HCT116 (cell line): ENCODE results near the gene LDHD. TPM values are rescaled to one million over a fixed set of nuclear protein-coding genes. Genes with fewer than 3 reads are reported as not detected.

Source experiments
- ATAC-seq: fragments of 200-7000 bp; cut with Tn5 transposase; 2 replicates; pipeline ENCODE4 v1.9.1; 2020; ENCODE audit warnings: mild to moderate bottlenecking, moderate library complexity
- BruUV-seq: library from RNA; stranded (reverse); fragments of 400-500 nt; replicated peaks from 2 replicates; lab custom pipeline; 2021; lab: Mats Ljungman, UMichigan
- CTCF ChIA-PET: fragments of 300-600 bp; sonication (Branson Sonifier 250); formaldehyde crosslinking; loops from one replicate; lab custom pipeline; 2021; ENCODE audit warnings: antibody characterized with exemption; lab: Charles Lee
- POLR2A ChIA-PET: fragments of 300-600, 350-600 bp; sonication (Branson Sonifier 250); formaldehyde crosslinking; loops from one replicate; lab custom pipeline; 2021; ENCODE audit warnings: antibody characterized with exemption; lab: Charles Lee
- RAD21 ChIA-PET, 2 experiments: fragments of 300-600 bp; sonication (Branson Sonifier 250); formaldehyde crosslinking; loops; one replicate each; lab custom pipeline; 2023; ENCODE audit warnings: low total read pairs in 2 of 2; ENCODE audit not compliant: uncharacterized antibody in 2 of 2, unreplicated experiment in 2 of 2, low non-redundant PET in 1 of 2; lab: Charles Lee
- DNase-seq: peaks from one replicate; pipeline ENCODE4 v3.0.0-alpha.2; 2010; ENCODE audit warnings: low read depth, low spot score
- H2AFZ ChIP-seq: fragments of 200-600 bp; shearing (Covaris generic), sonication (generic); 2 replicates; pipeline ENCODE4 v1.6.1; 2017; ENCODE audit warnings: low read depth, mixed run types, mixed read lengths, antibody characterized with exemption, low read length; ENCODE audit not compliant: poor library complexity, severe bottlenecking
- H3K27ac ChIP-seq: 2 replicates; pipeline ENCODE4 v1.5.1; 2012; ENCODE audit warnings: low read depth, low read length
- H3K27me3 ChIP-seq: fragments of 200-600 bp; sonication (generic); 2 replicates; pipeline ENCODE4 v1.6.1; 2016; ENCODE audit warnings: mixed run types, low read length, mixed read lengths; ENCODE audit not compliant: insufficient read depth
- H3K36me3 ChIP-seq, 2 experiments: fragments of 200-500 bp in 1 of 2; fragments of 200-600 bp in 1 of 2; sonication (Bioruptor generic) in 1 of 2; sonication (generic) in 1 of 2; 2 replicates each; pipeline versions ENCODE4 v1.5.1 to v1.6.1; 2014 to 2016; ENCODE audit warnings: low read length in 2 of 2, inconsistent platforms in 1 of 2, mixed read lengths in 1 of 2, mixed run types in 1 of 2; ENCODE audit not compliant: insufficient read depth in 2 of 2, control insufficient read depth in 1 of 2
- H3K4me1 ChIP-seq, 2 experiments: fragments of 200-600 bp in 1 of 2; sonication (generic) in 1 of 2; 2 replicates each; pipeline versions ENCODE4 v1.5.1 to v1.6.1; 2012 to 2017; ENCODE audit warnings: low read length in 2 of 2, inconsistent platforms in 1 of 2, mild to moderate bottlenecking in 1 of 2, mixed read lengths in 1 of 2, mixed run types in 1 of 2, moderate library complexity in 1 of 2; ENCODE audit not compliant: insufficient read depth in 2 of 2, control insufficient read depth in 1 of 2
- H3K4me2 ChIP-seq: fragments of 200-600 bp; sonication (generic); 2 replicates; pipeline ENCODE4 v1.6.1; 2017; ENCODE audit warnings: mixed run types, low read length, mixed read lengths
- H3K4me3 ChIP-seq, 2 experiments: fragments of 200-600 bp in 1 of 2; sonication (generic) in 1 of 2; replicated peaks in 1 of 2; 2 replicates each; pipeline ENCODE4 v1.5.1; 2011 to 2016; ENCODE audit warnings: low read length in 2 of 2, control low read depth in 1 of 2, low read depth in 1 of 2, mild to moderate bottlenecking in 1 of 2, mixed read lengths in 1 of 2, mixed run types in 1 of 2
- H3K79me2 ChIP-seq: fragments of 200-600 bp; sonication (generic); 2 replicates; pipeline ENCODE4 v1.6.1; 2017; ENCODE audit warnings: mild to moderate bottlenecking, mixed run types, low read length, moderate library complexity, mixed read lengths; ENCODE audit not compliant: insufficient read depth
- H3K9ac ChIP-seq: fragments of 200-600 bp; sonication (generic); 2 replicates; pipeline ENCODE4 v1.6.1; 2016; ENCODE audit warnings: low read length, mixed read lengths
- H3K9me2 ChIP-seq: fragments of 200-600 bp; sonication (generic), shearing (Covaris generic); 2 replicates; pipeline ENCODE4 v1.6.1; 2017; ENCODE audit warnings: mixed run types, mild to moderate bottlenecking, moderate library complexity; ENCODE audit not compliant: insufficient read depth
- H3K9me3 ChIP-seq, 2 experiments: fragments of 200-500 bp in 1 of 2; fragments of 200-600 bp in 1 of 2; sonication (Bioruptor generic) in 1 of 2; sonication (generic) in 1 of 2; 2 replicates each; pipeline ENCODE4 v1.6.1; 2014 to 2017; ENCODE audit warnings: low read length in 2 of 2, mixed read lengths in 2 of 2, inconsistent platforms in 1 of 2, low read depth in 1 of 2, mild to moderate bottlenecking in 1 of 2, mixed run types in 1 of 2, moderate library complexity in 1 of 2; ENCODE audit not compliant: control insufficient read depth in 1 of 2, insufficient read depth in 1 of 2
- H4K20me1 ChIP-seq: fragments of 200-600 bp; sonication (generic), shearing (Covaris generic); 2 replicates; pipeline ENCODE4 v1.6.1; 2017; ENCODE audit warnings: mixed run types, mild to moderate bottlenecking, moderate library complexity; ENCODE audit not compliant: insufficient read depth
- CBX3 ChIP-seq: IDR thresholded peaks from 2 replicates; pipeline ENCODE4 v1.6.1; 2012; ENCODE audit warnings: low read depth
- CEBPB ChIP-seq: IDR thresholded peaks from 2 replicates; pipeline ENCODE4 v1.6.1; 2012; ENCODE audit warnings: low read depth
- FOSL1 ChIP-seq: IDR thresholded peaks from 2 replicates; pipeline ENCODE4 v1.6.1; 2012; ENCODE audit warnings: low read depth
- JUND ChIP-seq: IDR thresholded peaks from 2 replicates; pipeline ENCODE4 v1.6.1; 2012
- MAX ChIP-seq: IDR thresholded peaks from 2 replicates; pipeline ENCODE4 v1.6.1; 2012
- REST ChIP-seq: IDR thresholded peaks from 2 replicates; pipeline ENCODE4 v1.6.1; 2012; ENCODE audit warnings: low read depth
- SP1 ChIP-seq: IDR thresholded peaks from 2 replicates; pipeline ENCODE4 v1.6.1; 2012; ENCODE audit warnings: low read depth
- ZBTB33 ChIP-seq: IDR thresholded peaks from 2 replicates; pipeline ENCODE4 v1.6.1; 2011; ENCODE audit warnings: mild to moderate bottlenecking, low read length, moderate library complexity; ENCODE audit not compliant: insufficient replicate concordance; ENCODE audit errors: extremely low read depth
- intact Hi-C: fragments of 100-400 bp; cut with micrococcal nuclease; formaldehyde crosslinking; loops from 2 replicates; pipeline ENCODE4 v1.10.0; 2022
- total RNA-seq: library from RNA; stranded (reverse); gene quantifications from one replicate; pipeline ENCODE4 v1.2.1, GENCODE V29; 2021; ENCODE audit not compliant: unreplicated experiment

LDHD gene
- total RNA-seq, 1 experiment from 2014 or later = 3.4 TPM

- no peaks in the 10 kb centered on the region for H3K9me2 ChIP-seq
- no peaks in the 10 kb centered on the region for H4K20me1 ChIP-seq
- ChIA-PET POLR2A (no interaction called here), CTCF (interaction anchor here (0.7 to 1.8 kb wide), 4 partner anchors 10 to 100 kb away, joined by 3 to 9 read pairs (median 4); partner anchors contain the start of gene ZNRF1), RAD21 (interaction anchor here in 1 of 2 experiments (1.3 kb wide), 1 partner anchor 13 kb away, joined by 5 read pairs; no protein-coding TSS in a partner anchor)
- H3K27ac ChIP-seq = no peak overlapping the region; the same call in 1 of the 2 replicates
- TF ChIP-seq CBX3 = no peak
- no peak for TF ChIP-seq JUND
- no peak for TF ChIP-seq MAX
- TF ChIP-seq REST = no peak
- TF ChIP-seq SP1 = no peak
- no peak for TF ChIP-seq CEBPB
- TF ChIP-seq ZBTB33 = no peak
- no peak for TF ChIP-seq FOSL1
- intact Hi-C loops = no loop called here
- H3K9me3 ChIP-seq = no peaks in the 10 kb centered on the region
- 0 out of 2 replicates have a peak, but pooled peaks cover 7% of the 10 kb centered on the region for H3K79me2 ChIP-seq
- DNase-seq (no peak), ATAC-seq (no peak)
- no peaks in the 10 kb centered on the region for H3K27me3 ChIP-seq
- no peak overlapping the region for H3K4me2 ChIP-seq
- H3K9ac ChIP-seq = no peak overlapping the region
- BruUV-seq = no TSS peak
- H2AFZ ChIP-seq = no peak overlapping the region
- H3K36me3 ChIP-seq = 0 out of 4 replicates have a peak, but pooled peaks cover 0 to 2% of the 10 kb centered on the region in 2 experiments
- peaks cover 41 to 52% of the 10 kb centered on the region in 2 experiments for H3K4me1 ChIP-seq
- H3K4me3 ChIP-seq = no peak overlapping the region
Measured at GRCh38 chr16:75097941-75098901, 18.4 kb downstream of the LDHD start.
